Stimulated activated CD4-positive, alpha-beta T cell treated with anti-CD3 and anti-CD28 coated beads, Interleukin-2, amount 100 ng/mL, for 4 hours (primary cell): ENCODE results near the gene TOGARAM2.

Source experiments
- DNase-seq: peaks from one replicate; pipeline ENCODE4 v3.0.0-alpha.2; 2020; ENCODE audit warnings: low read depth

The TOGARAM2 gene

DNA sequence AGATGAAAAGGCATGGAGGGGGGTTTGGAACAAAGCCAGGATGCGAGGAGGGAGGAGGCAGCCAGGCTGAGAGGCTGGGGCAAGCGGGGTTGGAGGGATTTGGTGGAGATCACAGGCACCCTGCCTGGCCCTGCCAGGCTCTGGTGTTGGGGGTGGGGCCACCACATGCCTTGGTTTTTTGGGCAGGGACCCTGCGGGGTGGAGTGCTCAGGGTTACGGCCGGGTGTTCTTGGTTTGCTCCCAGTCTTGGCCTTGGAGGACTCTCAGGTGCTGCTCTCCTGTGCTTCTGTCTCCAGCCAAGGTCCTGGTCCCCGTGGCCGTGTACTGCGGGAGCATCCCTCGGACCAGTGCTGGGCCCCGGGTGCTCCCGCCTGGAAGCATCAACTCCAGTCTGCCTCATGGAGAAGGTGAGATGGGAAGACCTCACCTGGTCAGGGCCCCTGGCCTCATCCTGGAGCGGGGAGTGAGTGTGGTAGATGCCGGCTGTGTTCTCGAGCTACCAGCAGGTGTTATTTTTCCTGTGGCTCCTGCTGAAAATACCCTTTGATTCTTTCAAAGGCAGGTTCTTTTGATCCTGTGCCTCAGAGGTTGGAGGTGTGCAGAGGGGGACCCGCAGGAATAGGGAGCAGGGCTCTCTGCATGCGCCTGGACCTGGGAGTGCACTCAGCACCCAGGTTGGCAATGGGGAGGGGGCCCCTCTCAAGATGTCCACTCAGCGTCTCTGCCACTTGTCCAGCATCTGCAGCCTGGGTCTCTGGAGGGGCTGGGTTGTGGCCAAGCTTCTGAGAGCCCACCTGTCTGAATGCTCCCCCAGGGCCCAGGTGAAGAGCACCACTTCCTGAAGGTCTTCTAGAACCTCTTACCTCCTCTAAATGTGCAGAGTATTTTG is 17.0 kb downstream of the TOGARAM2 start:
- no peak for DNase-seq

GRCh38 chr2:29000481-29000880 is 19.4 kb downstream of the TOGARAM2 start:
- DNase-seq: no peak

DNA sequence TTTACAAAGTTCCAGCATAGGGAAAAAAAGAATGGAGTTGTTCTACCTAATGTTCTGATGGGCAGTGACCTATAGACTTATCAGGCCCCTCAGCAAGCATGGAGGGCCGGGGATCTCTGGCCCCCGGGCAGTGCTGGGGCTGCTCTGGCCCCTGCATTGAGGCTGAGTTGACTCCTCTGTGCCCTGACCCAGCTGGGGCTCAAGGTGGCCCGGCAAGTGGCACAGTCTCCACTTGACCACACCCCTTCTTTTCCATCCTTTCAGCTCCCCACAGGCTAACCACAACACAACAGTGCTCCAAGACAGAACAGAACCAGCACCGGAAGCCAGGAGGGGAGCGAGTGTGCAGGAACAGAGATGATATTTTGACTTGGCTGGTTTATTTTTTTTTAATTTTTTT is 19.9 kb downstream of the TOGARAM2 start:
- no peak for DNase-seq

DNA sequence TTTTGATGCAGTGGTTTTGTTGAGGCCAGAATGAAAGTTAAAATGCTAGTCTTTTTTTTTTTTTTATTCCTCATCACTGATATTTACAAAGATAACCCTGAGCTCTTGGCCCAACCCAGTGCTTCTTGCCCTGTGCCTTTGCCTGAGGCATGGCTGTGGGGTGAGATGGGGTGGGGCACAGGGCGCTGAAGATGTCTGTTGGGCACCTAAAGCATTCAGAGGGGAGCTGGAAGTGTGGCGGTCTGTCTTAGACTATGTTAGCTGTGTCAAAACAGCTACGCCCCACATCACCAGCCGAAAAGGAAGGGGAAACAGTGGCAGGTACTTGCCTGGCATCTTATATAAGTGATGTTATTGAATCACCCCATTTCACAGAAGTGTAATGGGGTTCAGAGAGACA is 20.7 kb downstream of the TOGARAM2 start:
- DNase-seq: no peak

- DNase-seq: no peak
These were observed 23.7 kb downstream of the TOGARAM2 start for GRCh38 chr2:29004755-29005154.

DNA sequence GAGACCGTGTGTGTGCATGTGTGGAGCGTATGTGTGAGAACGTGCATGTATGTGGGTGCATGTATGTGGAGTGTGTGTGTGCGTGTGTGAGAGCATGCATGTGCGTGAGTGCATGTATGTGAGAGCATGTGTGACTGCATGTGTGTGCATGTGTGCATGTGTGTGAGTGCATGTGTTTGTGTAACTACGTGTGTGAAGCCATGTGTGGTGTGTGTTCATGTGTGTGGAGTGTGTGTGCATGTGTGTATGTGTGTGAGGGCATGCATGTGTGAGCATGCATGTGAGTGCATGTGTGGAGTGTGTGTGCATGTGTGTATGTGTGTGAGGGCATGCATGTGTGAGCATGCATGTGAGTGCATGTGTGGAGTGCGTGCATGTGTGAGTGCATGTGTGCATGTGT is 24.2 kb downstream of the TOGARAM2 start:
- no peak for DNase-seq

DNA sequence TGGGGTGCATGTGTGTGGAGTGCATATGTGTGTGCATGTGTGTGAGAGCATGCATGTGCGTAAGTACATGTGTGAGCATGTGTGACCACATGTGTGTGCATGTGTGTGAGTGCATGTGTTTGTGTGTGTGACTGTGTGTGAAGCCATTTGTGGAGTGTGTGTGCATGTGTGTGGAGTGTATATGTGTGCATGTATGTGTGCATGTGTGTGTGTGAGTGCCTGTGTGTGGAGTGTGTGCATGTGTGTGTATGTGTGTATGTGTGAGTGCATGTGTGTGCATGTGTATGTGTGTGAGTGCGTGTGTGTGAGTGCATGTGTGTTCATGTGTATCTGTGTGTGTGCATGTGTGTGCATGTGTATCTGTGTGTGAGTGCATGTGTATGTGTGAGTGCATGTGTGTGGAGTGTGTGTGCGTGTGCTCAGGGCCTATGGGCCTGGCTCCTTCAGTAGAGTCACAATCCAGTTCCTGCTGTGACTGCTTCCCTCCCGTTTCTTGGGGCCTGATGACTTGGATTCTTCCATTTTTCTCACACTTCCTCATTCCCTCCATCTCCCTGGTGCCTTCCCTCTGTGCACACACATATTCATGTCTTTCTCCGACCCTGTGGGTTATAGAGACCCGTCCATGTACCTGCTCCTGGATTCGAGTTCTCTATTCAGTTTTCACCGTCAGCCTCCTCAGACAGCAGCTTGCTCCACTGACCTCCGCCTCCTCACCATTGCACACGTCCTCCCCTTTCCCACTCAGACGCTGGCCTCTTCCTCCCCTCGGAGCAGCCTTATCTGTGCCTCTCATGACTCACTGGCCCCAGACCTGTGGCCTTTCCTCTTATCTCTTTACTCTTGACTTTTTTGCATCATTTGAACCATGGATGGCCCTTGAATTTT is 25.2 kb downstream of the TOGARAM2 start:
- no peak for DNase-seq

- DNase-seq: no peak
These were observed 25.8 kb downstream of the TOGARAM2 start for GRCh38 chr2:29006980-29007301.

- DNase-seq: no peak
These were observed 28.2 kb downstream of the TOGARAM2 start for GRCh38 chr2:29009270-29009669.

DNA sequence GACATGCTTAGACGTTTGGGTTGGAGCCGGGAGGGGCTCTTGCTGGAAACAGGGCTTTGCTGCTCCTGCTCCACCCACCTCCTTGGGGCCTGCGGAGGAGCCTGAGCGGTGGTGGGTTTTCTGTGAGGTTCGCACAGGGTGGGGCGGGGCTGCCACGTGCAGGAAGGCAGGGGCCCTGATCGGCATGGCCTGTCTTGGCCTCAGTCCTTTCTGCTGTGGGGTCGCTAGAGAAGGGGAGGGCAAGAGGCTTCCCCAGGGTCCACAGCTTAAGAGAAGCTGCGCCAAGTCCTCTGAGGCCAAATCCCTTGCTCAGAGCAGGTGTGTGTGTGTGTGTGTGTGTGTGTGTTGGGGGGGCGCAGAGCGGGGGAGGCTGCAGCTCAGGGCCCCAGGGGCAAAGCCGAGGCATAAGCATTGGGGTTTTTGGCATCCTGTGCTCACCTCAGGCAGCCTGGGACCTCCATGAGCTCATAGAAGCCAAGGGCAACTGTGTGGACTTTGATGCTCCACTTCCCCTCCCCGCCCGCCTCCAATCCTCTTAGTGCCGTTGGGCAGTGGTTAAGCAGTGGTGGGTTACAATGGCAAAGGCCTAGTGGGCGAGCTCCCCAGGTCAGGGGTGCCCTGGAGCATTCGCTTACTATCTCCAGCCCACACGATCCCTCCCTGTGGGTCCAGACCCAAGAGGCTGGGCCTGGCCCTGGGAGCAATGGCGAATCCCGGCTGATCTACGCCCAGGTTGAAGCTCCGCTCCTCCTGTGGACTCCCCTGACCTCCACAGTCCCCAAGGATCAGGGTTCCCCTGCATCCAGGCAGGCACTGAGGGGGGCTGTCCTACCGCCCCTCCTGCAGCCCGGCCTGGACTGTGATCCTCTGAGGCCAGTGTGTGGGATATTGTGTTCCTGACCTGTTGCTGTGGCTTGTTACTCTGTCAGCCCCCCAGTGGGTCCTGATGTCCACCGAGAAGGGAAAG is 28.9 kb downstream of the TOGARAM2 start:
- DNase-seq: no peak

DNA sequence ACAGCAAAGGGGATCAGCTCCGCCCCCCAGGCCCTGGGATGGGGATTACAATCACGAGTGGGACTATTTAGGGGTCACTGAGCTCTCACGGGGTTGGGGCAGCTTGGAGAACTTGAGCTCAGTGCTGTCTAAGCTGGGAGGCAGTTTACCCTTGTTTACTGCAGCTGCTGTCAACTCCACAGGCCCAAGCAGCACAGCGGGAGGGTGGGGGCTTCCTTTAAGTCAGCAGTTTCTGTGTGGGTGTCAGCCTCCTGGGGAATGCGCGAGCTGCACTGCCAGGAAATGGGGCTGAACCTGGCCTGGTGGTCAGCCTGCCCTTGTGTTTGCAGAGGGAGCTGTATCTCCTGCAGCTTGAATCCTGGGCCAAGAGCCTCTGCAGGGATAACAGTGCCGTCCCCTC is 29.8 kb downstream of the TOGARAM2 start:
- peak; percentile 14 for DNase-seq

DNA sequence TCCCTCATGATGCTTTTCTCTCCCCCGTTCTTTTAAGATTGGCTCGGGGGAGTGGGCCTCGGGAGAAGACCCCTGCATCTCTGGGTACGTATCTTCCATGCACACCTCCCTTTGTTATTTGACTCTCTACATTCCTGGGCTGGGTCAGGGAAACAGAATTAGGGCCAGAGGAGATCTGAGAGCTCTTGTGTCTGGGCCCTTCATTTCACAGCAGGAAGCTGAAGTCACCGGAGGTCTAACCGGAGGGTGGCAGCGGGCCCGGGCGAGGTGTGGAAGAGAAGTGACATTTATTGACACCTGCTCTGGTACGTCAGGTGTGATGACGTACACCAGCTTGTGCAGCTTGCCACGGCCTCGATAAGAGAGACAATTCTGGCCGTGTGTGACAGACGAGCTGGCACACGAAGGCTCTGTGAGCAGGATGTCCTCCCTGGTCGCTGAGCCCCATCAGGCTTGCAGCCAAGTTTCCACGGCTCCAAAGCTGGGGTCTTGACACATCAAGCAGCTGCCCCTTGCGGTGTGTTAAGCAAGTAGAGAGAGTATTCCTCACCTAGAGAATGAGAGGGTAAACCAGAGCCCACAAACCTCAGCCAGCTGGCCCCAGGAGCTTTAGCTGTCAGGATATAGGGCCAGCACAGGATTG is 30.4 kb downstream of the TOGARAM2 start:
- DNase-seq: peak; percentile 42

- DNase-seq: no peak
These were observed 31.1 kb downstream of the TOGARAM2 start for GRCh38 chr2:29012211-29012681.

DNA sequence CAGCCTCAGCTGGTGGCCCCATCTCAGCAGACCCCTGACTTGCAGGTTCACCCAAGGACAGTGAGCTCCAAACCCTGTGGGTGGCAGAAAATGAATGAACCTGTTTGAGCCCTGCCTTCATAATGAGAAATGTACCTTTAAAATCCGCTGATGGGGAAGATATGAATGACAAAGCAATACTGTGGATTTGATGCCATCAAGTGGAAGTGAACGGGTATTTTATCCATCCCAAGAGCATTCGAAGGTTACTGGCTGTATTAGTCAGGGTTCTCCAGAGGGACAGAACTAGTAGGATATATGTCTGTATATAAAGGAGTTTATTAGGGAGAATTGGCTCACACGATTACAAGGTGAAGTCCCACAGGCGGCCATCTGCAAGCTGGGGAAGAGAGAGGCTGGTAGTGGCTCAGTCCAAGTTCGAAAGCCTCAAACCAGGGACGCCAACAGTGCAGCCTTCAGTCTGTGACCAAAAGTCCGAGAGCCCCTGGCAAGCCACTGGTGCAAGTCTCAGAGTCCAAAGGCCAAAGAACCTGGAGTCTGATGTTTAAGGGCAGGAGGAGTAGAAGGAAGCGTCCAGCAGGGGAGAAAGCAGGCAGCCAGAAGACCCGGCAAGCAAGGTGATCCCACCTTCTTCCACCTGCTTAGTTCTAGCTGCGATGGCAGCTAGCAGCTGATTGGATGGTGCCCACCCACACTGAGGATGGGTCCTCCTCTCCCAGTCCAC is 32.1 kb downstream of the TOGARAM2 start:
- DNase-seq: no peak

- no peak for DNase-seq
These were observed 33.2 kb downstream of the TOGARAM2 start for GRCh38 chr2:29014331-29014730.

DNA sequence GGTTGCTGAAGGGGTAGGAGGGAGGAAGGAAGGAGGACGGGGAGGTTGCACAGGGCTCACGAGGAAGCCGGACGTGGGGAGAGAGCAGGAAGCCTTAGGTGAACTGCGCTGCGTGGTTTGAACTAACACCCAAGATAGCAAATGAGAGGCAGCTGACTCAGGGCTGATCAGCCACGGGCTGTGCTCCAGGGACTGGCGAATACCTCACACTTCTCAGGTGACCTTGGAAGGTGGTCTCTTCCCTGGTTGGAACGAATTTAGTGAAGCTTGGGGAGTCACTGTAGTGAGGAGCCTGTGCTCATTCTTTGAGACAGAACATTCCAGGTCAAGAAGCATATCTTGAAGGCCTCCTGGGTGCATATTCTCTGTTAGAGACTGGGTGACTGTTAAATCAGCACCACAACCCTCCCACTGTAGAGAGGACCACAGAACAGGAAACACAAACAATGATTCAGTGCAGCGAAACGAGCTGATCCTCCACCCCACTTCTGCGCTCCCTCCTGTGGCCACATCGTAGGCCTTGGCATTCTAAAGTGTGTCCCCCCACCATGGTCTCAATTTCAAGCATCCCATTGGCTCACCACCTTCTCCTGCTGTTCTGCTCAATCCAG is 33.8 kb downstream of the TOGARAM2 start:
- peak; percentile 53 for DNase-seq

- no peak for DNase-seq
These were observed 34.8 kb downstream of the TOGARAM2 start for GRCh38 chr2:29015701-29016470.

GRCh38 chr2:29016504-29016903 is 35.4 kb downstream of the TOGARAM2 start:
- no peak for DNase-seq

- DNase-seq: no peak
These were observed 36.8 kb downstream of the TOGARAM2 start for GRCh38 chr2:29017716-29018435.
